ENCODE results near the gene EMC9.

- TF ChIP-seq CTCF (IDR thresholded peaks at IDR 0.05) (no peak), POLR2AphosphoS5 (IDR thresholded peaks at IDR 0.05; ENCODE audit: low read depth, low read length) (no peak), YY1 (IDR thresholded peaks at IDR 0.05; ENCODE audit: low read depth) (no peak), CHD2 (IDR thresholded peaks at IDR 0.05; ENCODE audit: low read length, partially characterized antibody) (no peak), RAD21 (IDR thresholded peaks at IDR 0.05; ENCODE audit: low read length) (no peak), RXRA (IDR thresholded peaks at IDR 0.05; ENCODE audit: borderline replicate concordance, low read depth) (no peak)
These were observed 49.3 kb downstream of the EMC9 start for GRCh38 chr14:24092110-24092504.
